ENCODE measurements around the gene EIF5A.

Gene EIF5A

DNA sequence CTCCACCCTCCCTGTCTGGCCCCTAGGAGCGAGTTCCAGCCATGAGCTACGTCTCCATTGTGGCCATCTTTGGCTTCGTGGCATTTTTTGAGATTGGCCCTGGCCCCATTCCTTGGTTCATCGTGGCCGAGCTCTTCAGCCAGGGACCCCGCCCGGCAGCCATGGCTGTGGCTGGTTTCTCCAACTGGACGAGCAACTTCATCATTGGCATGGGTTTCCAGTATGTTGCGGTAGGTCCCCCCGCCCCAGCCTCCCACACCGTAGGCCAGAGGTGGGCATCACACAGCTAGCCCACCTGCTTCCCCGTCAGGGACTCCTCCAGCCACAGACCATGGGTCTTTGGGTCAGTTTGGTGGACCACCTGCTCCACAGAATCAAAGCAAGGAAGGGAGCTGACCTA is 21.7 kb upstream of the EIF5A start:
- DNase-seq (ENCODE audit: low read depth, low spot score) = no peak

- no peak for DNase-seq (ENCODE audit: low read depth, low spot score)
These were observed 18.0 kb upstream of the EIF5A start for GRCh38 chr17:7289256-7290032.

DNA sequence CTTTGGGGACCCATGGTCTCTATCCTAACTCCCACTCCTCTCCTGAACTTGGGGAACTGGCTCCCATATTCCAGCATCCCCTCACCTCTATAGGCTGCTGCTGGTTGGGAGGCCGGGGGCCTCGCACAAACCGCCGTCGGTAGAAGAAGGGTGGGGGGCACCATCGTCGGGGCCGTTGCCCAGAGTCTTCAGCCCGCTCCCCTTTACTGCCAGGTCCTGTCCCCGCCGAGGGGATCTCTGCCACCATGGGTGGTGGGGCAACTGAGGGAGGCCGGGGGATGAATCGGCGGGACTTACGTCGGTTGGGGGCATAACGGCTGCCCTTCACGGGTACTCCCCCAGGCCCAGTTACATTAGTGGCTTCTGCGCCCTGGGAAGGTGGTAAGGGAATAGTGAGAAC is 17.3 kb upstream of the EIF5A start:
- no peak for DNase-seq (ENCODE audit: low read depth, low spot score)

- DNase-seq (ENCODE audit: low read depth, low spot score) = no peak
These were observed 16.7 kb upstream of the EIF5A start for GRCh38 chr17:7290685-7291084.

DNA sequence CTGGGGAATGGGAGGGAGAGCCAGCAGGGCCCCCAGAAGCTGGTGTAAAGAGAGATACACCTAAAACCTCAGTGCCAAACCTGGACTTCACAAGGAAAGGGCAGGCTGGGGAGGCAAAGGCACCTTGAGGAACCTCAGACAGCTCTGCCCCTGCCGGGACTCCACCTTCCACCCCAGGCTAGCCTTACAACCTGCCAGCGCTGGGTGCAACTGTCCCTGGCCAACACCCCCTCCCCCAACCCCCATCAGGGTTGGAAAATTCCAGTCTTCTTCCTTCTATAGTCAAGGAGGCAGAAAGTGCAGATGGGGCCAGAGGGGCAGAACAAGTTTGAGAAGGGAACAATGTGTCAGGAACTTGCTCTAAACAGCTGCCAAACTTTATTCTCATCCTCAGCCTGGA is 15.2 kb upstream of the EIF5A start:
- no peak for DNase-seq (ENCODE audit: low read depth, low spot score)

- DNase-seq (ENCODE audit: low read depth, low spot score) = no peak
These were observed 14.7 kb upstream of the EIF5A start for GRCh38 chr17:7292729-7293128.

DNA sequence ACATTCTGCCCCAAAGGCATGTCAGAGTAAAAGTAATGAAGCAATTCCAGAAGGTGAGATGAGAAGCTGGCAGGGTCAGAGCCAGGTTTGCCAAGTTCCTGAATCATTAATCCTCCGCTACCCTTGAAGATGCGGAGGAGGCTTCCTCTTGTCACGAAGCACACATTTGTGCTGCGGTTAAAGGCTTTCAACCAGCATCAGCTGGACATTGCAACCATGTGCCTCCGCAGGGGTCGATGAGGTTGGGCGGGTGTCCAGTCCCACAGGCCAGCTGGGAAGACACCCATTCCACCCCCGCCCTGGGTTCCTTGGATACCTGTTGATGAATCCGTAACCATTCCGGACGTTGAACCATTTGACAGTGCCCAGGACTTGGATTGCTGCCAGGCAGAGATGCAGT is 14.3 kb upstream of the EIF5A start:
- DNase-seq (ENCODE audit: low read depth, low spot score) = no peak

- DNase-seq (ENCODE audit: low read depth, low spot score) = no peak
These were observed 13.4 kb upstream of the EIF5A start for GRCh38 chr17:7293816-7294613.

GRCh38 chr17:7294614-7295153 is 12.7 kb upstream of the EIF5A start, which contains the start of gene YBX2:
YBX2 (minus strand) TSS chr17:7294639; CDS start chr17:7294500, 139 bp downstream.
- DNase-seq (ENCODE audit: low read depth, low spot score) = peak; percentile 59

GRCh38 chr17:7295230-7296180 is 11.9 kb upstream of the EIF5A start:
- no peak for DNase-seq (ENCODE audit: low read depth, low spot score)

DNA sequence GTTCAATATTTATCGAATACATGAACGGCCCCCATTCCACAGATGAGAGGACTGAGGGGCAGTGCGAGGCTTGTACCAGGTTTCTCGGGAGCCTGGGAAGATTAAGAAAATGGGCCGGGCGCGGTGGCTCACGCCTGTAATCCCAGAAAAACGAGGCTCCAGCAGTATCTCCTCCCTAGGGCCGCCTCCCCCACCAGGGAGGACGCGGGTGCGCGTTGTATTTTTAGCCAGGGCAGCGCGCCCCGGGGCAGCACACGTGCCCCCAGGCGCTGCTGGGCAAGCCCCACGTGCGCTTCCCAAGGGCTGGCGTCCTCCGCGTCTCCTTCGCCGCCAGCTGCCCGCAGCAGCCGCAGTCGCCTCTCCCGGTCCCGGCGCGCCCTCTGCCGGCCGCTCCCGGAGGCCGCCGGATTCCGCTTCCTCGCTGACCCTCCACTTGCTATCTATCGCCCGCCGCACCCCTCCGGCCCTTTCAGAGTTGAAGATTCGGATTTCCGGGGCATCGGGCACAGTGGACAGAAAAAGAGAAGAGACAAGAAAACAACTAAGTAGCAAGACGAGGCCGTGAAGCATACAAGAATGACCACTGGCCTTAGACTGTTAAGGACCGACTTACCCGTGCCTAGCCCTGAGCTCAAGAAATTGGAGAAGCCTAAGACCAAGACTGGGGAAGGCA is 11.1 kb upstream of the EIF5A start:
- DNase-seq (ENCODE audit: low read depth, low spot score) = peak; percentile 92

GRCh38 chr17:7304179-7304578 is 3.2 kb upstream of the EIF5A start:
- no peak for DNase-seq (ENCODE audit: low read depth, low spot score)

DNA sequence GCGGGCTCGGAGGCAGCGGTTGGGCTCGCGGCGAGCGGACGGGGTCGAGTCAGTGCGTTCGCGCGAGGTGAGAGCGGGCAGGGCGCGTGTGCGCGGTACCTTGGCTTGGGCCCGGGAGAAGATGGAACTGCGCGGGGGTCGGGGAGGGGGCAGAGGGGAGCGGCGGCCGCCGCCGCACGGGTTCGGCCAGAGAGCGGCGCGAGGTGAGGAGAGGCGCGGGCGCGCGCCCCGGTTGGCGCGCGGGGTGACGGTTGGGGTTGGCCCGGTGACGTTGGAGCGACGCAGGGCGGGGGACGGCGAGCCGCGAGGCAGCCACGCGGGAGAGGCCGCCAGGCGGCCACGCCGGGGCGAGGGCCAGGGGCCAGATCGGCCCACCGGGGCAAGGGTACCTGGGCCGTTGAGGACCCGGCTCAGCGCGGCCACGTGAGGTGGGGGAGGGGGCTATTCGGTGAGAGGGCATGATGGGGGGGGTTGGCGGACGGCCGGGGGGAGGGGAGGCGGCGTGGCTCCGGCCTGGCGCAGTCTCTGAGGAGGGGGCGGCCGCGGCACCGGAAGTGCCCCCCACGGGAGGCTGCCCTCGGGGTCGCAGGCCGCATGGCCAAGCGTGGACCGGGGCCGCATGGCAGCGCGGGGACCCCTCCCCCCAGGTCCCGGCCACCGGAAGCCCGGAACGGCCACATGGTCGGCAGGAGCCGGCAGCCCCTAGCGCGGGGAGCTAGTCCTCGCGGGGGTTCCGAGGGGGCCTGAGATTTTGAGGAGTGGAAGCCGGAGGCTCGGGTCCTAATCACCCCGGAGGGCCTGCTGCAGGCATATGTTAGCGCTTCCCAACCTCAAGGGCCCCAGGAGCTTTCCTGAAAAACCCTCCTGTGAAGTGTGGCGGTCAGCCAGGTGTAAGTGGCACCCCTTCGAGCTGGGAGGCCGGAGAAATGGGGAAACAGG is 527 bp downstream of the EIF5A start:
- DNase-seq (ENCODE audit: low read depth, low spot score) = peak; percentile 63

- DNase-seq (ENCODE audit: low read depth, low spot score) = peak; percentile 90
These were observed 1.4 kb downstream of the EIF5A start for GRCh38 chr17:7308625-7309433.

- no peak for DNase-seq (ENCODE audit: low read depth, low spot score)
These were observed 2.2 kb downstream of the EIF5A start for GRCh38 chr17:7309628-7310027.

- DNase-seq (ENCODE audit: low read depth, low spot score) = no peak
These were observed 3.8 kb downstream of the EIF5A start for GRCh38 chr17:7311110-7311705.

DNA sequence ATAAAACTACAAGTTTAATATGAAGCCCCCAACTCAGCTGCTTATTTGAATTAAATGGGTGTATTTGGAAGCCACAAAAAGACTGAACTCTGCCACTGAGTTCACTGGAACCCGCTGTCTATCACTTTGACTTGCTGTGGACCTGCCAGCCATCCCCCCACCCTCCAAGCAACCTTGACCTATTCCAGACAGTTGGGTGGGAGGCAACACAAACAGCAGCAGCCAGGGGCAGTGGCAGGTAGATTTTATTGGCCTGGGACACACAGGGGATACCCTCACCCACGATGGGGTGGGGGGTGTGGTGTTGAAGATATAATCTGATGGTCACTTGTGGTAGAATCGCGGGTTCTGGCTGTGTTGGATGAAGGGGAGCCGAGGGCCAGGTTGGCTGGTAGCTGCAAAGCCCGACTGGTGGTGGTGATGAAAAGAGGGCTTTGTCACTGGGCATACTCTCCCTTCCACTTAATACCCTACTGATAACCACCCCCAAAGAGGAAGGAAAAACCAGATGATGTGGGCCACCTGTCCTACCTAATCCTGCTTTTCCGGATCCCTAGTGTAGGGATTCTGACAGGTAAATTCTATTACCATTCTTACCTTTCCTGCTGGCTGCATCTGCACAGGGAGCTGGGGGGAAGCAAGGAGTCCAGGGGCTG is 5.1 kb downstream of the EIF5A start:
- DNase-seq (ENCODE audit: low read depth, low spot score) = no peak
